GM12874 (cell line): ENCODE results near the gene HOXD13.

ENCODE experiments used
- CTCF ChIP-seq: IDR thresholded peaks from 2 replicates; pipeline ENCODE4 v1.5.1; 2011; ENCODE audit warnings: low read depth, mild to moderate bottlenecking, control low read depth, low read length, moderate library complexity; ENCODE audit not compliant: insufficient read depth

The HOXD13 gene

GRCh38 chr2:176128172-176128981 lies 35.9 kb downstream of the HOXD13 start:
- no peak for TF ChIP-seq CTCF

GRCh38 chr2:176128982-176129796 lies 36.7 kb downstream of the HOXD13 start, which contains the start of gene HOXD8:
Gene HOXD8 (plus strand): TSS chr2:176129705. CDS start chr2:176130367, 662 bp downstream.
- no peak for TF ChIP-seq CTCF

GRCh38 chr2:176129813-176130146 lies 37.3 kb downstream of the HOXD13 start:
- no peak for TF ChIP-seq CTCF

GRCh38 chr2:176130147-176130956 lies 37.8 kb downstream of the HOXD13 start:
- TF ChIP-seq CTCF: no peak

- TF ChIP-seq CTCF: no peak
Observed at GRCh38 chr2:176130957-176131847, 38.7 kb downstream of the HOXD13 start.

- no peak for TF ChIP-seq CTCF
Observed at GRCh38 chr2:176131848-176132158, 39.3 kb downstream of the HOXD13 start.
